ENCODE data around the gene GM2A. TPM values are rescaled to one million over a fixed set of nuclear protein-coding genes. Genes with fewer than 3 reads are reported as not detected.
"Not testable (repeated sequence)": the region's sequence is repeated elsewhere in the genome, so short reads cannot be mapped to it uniquely, and the experiment has no call there.

The GM2A gene
- total RNA-seq, 2 experiments from 2014 or later, result 19.5 to 19.6 TPM

DNA sequence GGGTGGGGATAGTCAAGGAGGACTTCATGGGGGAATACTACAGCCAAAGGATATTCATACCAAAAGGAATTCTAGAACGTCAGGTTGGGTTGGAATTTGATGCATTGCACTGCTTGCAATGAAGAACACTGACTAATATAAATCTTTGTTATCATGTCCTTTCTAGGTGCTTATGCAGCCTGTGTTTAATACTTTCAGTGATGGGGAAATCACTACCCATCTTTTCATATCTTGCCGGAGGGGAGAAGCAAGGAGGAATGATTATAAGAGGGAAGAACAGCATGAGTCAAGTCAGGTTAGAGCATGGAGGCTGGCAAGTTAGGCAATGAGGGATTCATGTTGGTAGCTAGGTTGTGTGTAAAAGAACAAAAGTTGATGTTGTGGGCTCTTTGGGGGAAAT, 24.0 kb upstream of the GM2A start:
- no peak for DNase-seq
- Mint-ChIP-seq H3K36me3 (ENCODE audit: low read depth) (no peaks in the 10 kb centered on the region), H3K9me3 (ENCODE audit: insufficient read depth) (no peaks in the 10 kb centered on the region), H3K27me3 (ENCODE audit: low read depth) (no peaks in the 10 kb centered on the region), H3K4me3 (no peak overlapping the region), H3K27ac (no peak overlapping the region), H3K4me1 (ENCODE audit: low read depth) (peaks cover 24% of the 10 kb centered on the region)
- POLR2A ChIA-PET, result interaction anchor here (0.8 to 1.1 kb wide), 2 partner anchors 9 to 14 kb away, joined by 3 read pairs; no protein-coding TSS in a partner anchor
- CTCF ChIA-PET, result interaction anchor here (0.9 to 11.9 kb wide), 5 partner anchors 10 to 103 kb away, joined by 3 to 133 read pairs (median 7); no protein-coding TSS in a partner anchor
- no peak for ATAC-seq

DNA sequence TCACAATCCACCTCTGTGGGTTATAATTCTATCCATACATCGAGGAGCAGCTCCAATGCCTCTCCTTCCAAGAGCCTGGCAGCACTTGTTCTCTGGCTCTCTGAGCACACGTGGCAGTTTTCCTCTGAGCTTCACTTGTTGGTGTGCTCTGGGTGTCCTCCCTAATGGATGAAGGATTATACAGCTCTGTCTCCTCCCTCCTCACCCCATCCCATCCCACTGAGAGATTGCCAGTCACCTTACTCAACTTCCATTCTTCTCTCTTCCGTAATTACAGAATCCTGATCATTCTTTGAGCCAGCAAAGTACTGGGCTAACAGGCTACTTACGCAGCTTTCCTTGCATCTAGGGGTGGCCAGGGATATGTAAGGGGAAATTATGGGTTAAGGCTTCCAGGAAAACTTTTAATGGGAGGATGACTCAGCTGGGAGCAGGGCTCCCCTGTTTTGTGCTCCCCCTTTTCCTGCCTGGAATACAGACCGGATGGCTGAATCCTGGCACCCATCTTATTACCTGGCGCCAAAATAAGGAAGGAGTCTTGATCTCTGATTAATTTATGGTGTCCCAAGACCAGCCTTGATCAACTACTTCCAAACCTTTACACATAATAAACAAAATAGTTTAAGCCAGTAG, 22.8 kb upstream of the GM2A start:
- POLR2A ChIA-PET, result interaction anchor here (1.1 kb wide), 1 partner anchor 15 kb away, joined by 3 read pairs; no protein-coding TSS in a partner anchor
- DNase-seq (no peak), ATAC-seq (no peak)
- Mint-ChIP-seq H3K4me3 (no peak overlapping the region), H3K4me1 (ENCODE audit: low read depth) (peaks cover 25% of the 10 kb centered on the region), H3K9me3 (ENCODE audit: insufficient read depth) (no peaks in the 10 kb centered on the region), H3K27ac (no peak overlapping the region), H3K36me3 (ENCODE audit: low read depth) (no peaks in the 10 kb centered on the region), H3K27me3 (ENCODE audit: low read depth) (no peaks in the 10 kb centered on the region)
- CTCF ChIA-PET, result interaction anchor here (1.1 to 3.1 kb wide), 7 partner anchors 8 to 422 kb away, joined by 3 to 8 read pairs (median 4); no protein-coding TSS in a partner anchor

- DNase-seq, result no peak
- no peak overlapping the region for H3K4me3 Mint-ChIP-seq
- peaks cover 27% of the 10 kb centered on the region for H3K4me1 Mint-ChIP-seq (ENCODE audit: low read depth)
- POLR2A ChIA-PET, result interaction anchor here (0.7 to 1.4 kb wide), 3 partner anchors 17 to 1917 kb away, joined by 3 read pairs; no protein-coding TSS in a partner anchor
- H3K27me3 Mint-ChIP-seq (ENCODE audit: low read depth), result no peaks in the 10 kb centered on the region
- H3K36me3 Mint-ChIP-seq (ENCODE audit: low read depth), result no peaks in the 10 kb centered on the region
- no peaks in the 10 kb centered on the region for H3K9me3 Mint-ChIP-seq (ENCODE audit: insufficient read depth)
- CTCF ChIA-PET, result interaction anchor here (0.8 to 1.1 kb wide), 2 partner anchors 9 to 66 kb away, joined by 3 to 7 read pairs; no protein-coding TSS in a partner anchor
- no peak overlapping the region for H3K27ac Mint-ChIP-seq
- no peak for ATAC-seq
Measured at GRCh38 chr5:151231359-151231758, 21.6 kb upstream of the GM2A start.

GRCh38 chr5:151233616-151234085, 19.3 kb upstream of the GM2A start:
- CTCF ChIA-PET, result interaction anchor here (2.4 to 2.5 kb wide), 2 partner anchors 69 to 108 kb away, joined by 13 read pairs; no protein-coding TSS in a partner anchor
- Mint-ChIP-seq H3K4me3 (no peak overlapping the region), H3K27me3 (ENCODE audit: low read depth) (no peaks in the 10 kb centered on the region), H3K27ac (no peak overlapping the region), H3K4me1 (ENCODE audit: low read depth) (peaks cover 38% of the 10 kb centered on the region), H3K36me3 (ENCODE audit: low read depth) (no peaks in the 10 kb centered on the region), H3K9me3 (ENCODE audit: insufficient read depth) (no peaks in the 10 kb centered on the region)
- DNase-seq (no peak), ATAC-seq (no peak)
- POLR2A ChIA-PET, result interaction anchor here (0.6 to 2.0 kb wide), 3 partner anchors 11 to 533 kb away, joined by 3 to 12 read pairs (median 3); partner anchors contain the start of genes CCDC69 and RBM22

- H3K27me3 Mint-ChIP-seq (ENCODE audit: low read depth), result no peaks in the 10 kb centered on the region
- CTCF ChIA-PET, result interaction anchor here (1.0 to 9.0 kb wide), 6 partner anchors 12 to 109 kb away, joined by 3 to 133 read pairs (median 9); partner anchors contain the start of gene CCDC69
- POLR2A ChIA-PET, result interaction anchor here (0.7 to 2.0 kb wide), 8 partner anchors 12 to 735 kb away, joined by 3 to 12 read pairs (median 4); partner anchors contain the start of genes CCDC69, GM2A and RBM22
- H3K4me1 Mint-ChIP-seq (ENCODE audit: low read depth), result peaks cover 49% of the 10 kb centered on the region
- H3K27ac Mint-ChIP-seq, result peak overlapping the region; percentile 8
- no peaks in the 10 kb centered on the region for H3K9me3 Mint-ChIP-seq (ENCODE audit: insufficient read depth)
- ATAC-seq, result peak; percentile 78
- DNase-seq, result peak; percentile 61
- no peak overlapping the region for H3K4me3 Mint-ChIP-seq
- no peaks in the 10 kb centered on the region for H3K36me3 Mint-ChIP-seq (ENCODE audit: low read depth)
Measured at GRCh38 chr5:151234476-151235238, 18.3 kb upstream of the GM2A start.

DNA sequence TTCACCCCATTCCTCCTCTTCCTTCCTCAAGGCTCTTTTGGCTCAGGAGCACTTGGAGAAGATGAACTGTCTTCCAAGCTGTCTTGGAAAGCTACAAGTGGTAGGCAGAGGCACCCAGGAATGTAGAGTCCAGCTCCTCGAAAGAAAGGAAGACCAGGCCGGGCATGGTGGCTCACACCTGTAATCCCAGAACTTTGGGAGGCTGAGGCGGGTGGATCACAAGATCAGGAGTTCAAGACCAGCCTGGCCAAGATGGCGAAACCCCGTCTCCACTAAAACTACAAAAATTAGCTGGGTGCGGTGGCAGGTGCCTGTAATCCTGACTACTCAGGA, 17.8 kb upstream of the GM2A start:
- H3K36me3 Mint-ChIP-seq (ENCODE audit: low read depth); ATAC-seq; H3K27me3 Mint-ChIP-seq (ENCODE audit: low read depth); H3K9me3 Mint-ChIP-seq (ENCODE audit: insufficient read depth); H3K4me3 Mint-ChIP-seq; DNase-seq: not testable (repeated sequence)
- H3K27ac Mint-ChIP-seq, result peak overlapping the region; percentile 44
- POLR2A ChIA-PET, result interaction anchor here (1.3 to 2.0 kb wide), 6 partner anchors 12 to 66 kb away, joined by 3 to 12 read pairs (median 5); partner anchors contain the start of genes CCDC69 and GM2A
- peaks cover 49% of the 10 kb centered on the region for H3K4me1 Mint-ChIP-seq (ENCODE audit: low read depth)
- CTCF ChIA-PET, result interaction anchor here (1.0 to 9.0 kb wide), 6 partner anchors 12 to 109 kb away, joined by 3 to 133 read pairs (median 9); partner anchors contain the start of gene CCDC69

- Mint-ChIP-seq H3K4me1 (ENCODE audit: low read depth) (peaks cover 53% of the 10 kb centered on the region), H3K27ac (no peak overlapping the region), H3K9me3 (ENCODE audit: insufficient read depth) (no peaks in the 10 kb centered on the region), H3K27me3 (ENCODE audit: low read depth) (no peaks in the 10 kb centered on the region), H3K4me3 (no peak overlapping the region), H3K36me3 (ENCODE audit: low read depth) (no peaks in the 10 kb centered on the region)
- ATAC-seq (no peak), DNase-seq (no peak)
- CTCF ChIA-PET, result interaction anchor here (0.6 to 9.0 kb wide), 5 partner anchors 14 to 111 kb away, joined by 3 to 133 read pairs (median 22); partner anchors contain the start of gene CCDC69
- POLR2A ChIA-PET, result no interaction called here
Measured at GRCh38 chr5:151236888-151237287, 16.1 kb upstream of the GM2A start.

DNA sequence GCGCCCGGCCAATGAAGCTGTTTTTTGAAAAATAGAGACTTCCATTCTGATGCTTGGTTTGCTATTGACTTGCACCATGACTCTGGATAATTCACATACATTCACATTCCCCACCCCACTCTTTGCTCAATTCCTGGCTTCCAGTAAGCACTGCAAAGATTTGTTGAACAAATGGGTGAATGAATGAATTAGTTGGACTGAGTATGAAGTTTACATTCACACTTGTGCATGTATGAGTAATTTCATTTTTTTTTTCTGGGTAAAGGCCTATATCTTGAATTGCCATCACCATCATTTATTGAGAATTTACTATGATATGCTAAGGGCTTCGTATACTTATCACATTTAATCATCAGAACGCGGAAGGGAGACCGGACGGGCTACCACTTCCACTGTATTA, 15.3 kb upstream of the GM2A start:
- ATAC-seq (no peak), DNase-seq (no peak)
- Mint-ChIP-seq H3K36me3 (ENCODE audit: low read depth) (no peaks in the 10 kb centered on the region), H3K27me3 (ENCODE audit: low read depth) (no peaks in the 10 kb centered on the region), H3K27ac (no peak overlapping the region), H3K4me3 (no peak overlapping the region), H3K9me3 (ENCODE audit: insufficient read depth) (no peaks in the 10 kb centered on the region), H3K4me1 (ENCODE audit: low read depth) (peaks cover 51% of the 10 kb centered on the region)
- CTCF ChIA-PET, result interaction anchor here (0.6 to 9.0 kb wide), 21 partner anchors 10 to 286 kb away, joined by 3 to 133 read pairs (median 7); partner anchors contain the start of genes CCDC69 and GM2A
- POLR2A ChIA-PET, result interaction anchor here (0.6 to 0.9 kb wide), 4 partner anchors 9 to 111 kb away, joined by 3 to 4 read pairs (median 3); no protein-coding TSS in a partner anchor

GRCh38 chr5:151238303-151238741, 14.7 kb upstream of the GM2A start:
- DNase-seq (no peak), ATAC-seq (peak; percentile 41)
- no peaks in the 10 kb centered on the region for H3K27me3 Mint-ChIP-seq (ENCODE audit: low read depth)
- H3K36me3 Mint-ChIP-seq (ENCODE audit: low read depth), result no peaks in the 10 kb centered on the region
- H3K4me1 Mint-ChIP-seq (ENCODE audit: low read depth), result peaks cover 47% of the 10 kb centered on the region
- no peaks in the 10 kb centered on the region for H3K9me3 Mint-ChIP-seq (ENCODE audit: insufficient read depth)
- peak overlapping the region; percentile 53 for H3K27ac Mint-ChIP-seq
- CTCF ChIA-PET, result interaction anchor here (0.7 to 9.0 kb wide), 31 partner anchors 9 to 285 kb away, joined by 3 to 133 read pairs (median 5); partner anchors contain the start of genes ANXA6, CCDC69 and GM2A
- POLR2A ChIA-PET, result interaction anchor here (0.6 to 0.9 kb wide), 5 partner anchors 10 to 112 kb away, joined by 3 to 4 read pairs (median 3); partner anchors contain the start of gene CCDC69
- H3K4me3 Mint-ChIP-seq, result peak overlapping the region; percentile 19

- no peaks in the 10 kb centered on the region for H3K27me3 Mint-ChIP-seq (ENCODE audit: low read depth)
- no peaks in the 10 kb centered on the region for H3K36me3 Mint-ChIP-seq (ENCODE audit: low read depth)
- peak; percentile 70 for ATAC-seq
- H3K4me3 Mint-ChIP-seq, result no peak overlapping the region
- H3K27ac Mint-ChIP-seq, result no peak overlapping the region
- DNase-seq, result peak; percentile 72
- H3K9me3 Mint-ChIP-seq (ENCODE audit: insufficient read depth), result no peaks in the 10 kb centered on the region
- ChIA-PET POLR2A (interaction anchor here (0.6 kb wide), 2 partner anchors 75 to 124 kb away, joined by 3 to 4 read pairs; no protein-coding TSS in a partner anchor), CTCF (interaction anchor here (0.9 to 9.0 kb wide), 26 partner anchors 8 to 188 kb away, joined by 3 to 133 read pairs (median 6); partner anchors contain the start of genes ANXA6, CCDC69 and GM2A)
- H3K4me1 Mint-ChIP-seq (ENCODE audit: low read depth), result peaks cover 46% of the 10 kb centered on the region
Measured at GRCh38 chr5:151239237-151239861, 13.6 kb upstream of the GM2A start.

All from activated CD8-positive, alpha-beta T cell treated with anti-CD3 and anti-CD28 coated beads, Interleukin-2, amount 10 ng/mL, durations not matched to agents 7 days and 5 days (primary cell).